Naive thymus-derived CD4-positive, alpha-beta T cell (primary cell): Measurements from ENCODE around the gene TMPO. TPM values are rescaled to one million over a fixed set of nuclear protein-coding genes. Genes with fewer than 3 reads are reported as not detected.
A peak's percentile ranks its signal among the peaks of the same experiment; 100 is the strongest.
"Not testable (repeated sequence)": the region's sequence is repeated elsewhere in the genome, so short reads cannot be mapped to it uniquely, and the experiment has no call there.

ENCODE experiments used
- ATAC-seq: fragments of 150-1000 bp; cut with Tn5 transposase; 2 replicates; pipeline ENCODE4 v1.10.0; 2021; ENCODE audit warnings: mild to moderate bottlenecking, moderate library complexity
- CTCF ChIA-PET: fragments of 350-600 bp; sonication (Branson Sonifier 250); formaldehyde crosslinking; loops from one replicate; lab custom pipeline; 2021; ENCODE audit warnings: antibody characterized with exemption; lab: Charles Lee
- POLR2A ChIA-PET: fragments of 350-600 bp; sonication (Branson Sonifier 250); formaldehyde crosslinking; loops from one replicate; lab custom pipeline; 2021; ENCODE audit warnings: antibody characterized with exemption, inconsistent platforms; lab: Charles Lee
- DNase-seq, 9 donors: peaks; one replicate each; pipeline versions ENCODE4 v3.0.0 to v3.0.0-alpha.2; 2020 to 2022; ENCODE audit warnings: mixed read lengths in 1 of 9
- H3K27ac ChIP-seq: one replicate; pipeline ENCODE4 v1.7.0; 2013; ENCODE audit warnings: mild to moderate bottlenecking, low read depth, low read length, moderate library complexity
- H3K27me3 ChIP-seq, 2 donors: one replicate each; pipeline ENCODE4 v1.7.0; 2013; ENCODE audit warnings: low read length in 2 of 2, mild to moderate bottlenecking in 2 of 2, moderate library complexity in 2 of 2; ENCODE audit not compliant: control insufficient read depth in 2 of 2, insufficient read depth in 2 of 2
- H3K36me3 ChIP-seq, 3 experiments: 1 replicate in 2 of 3; 2 replicates in 1 of 3; pipeline ENCODE4 v1.7.0; 2013; ENCODE audit warnings: low read length in 3 of 3, mild to moderate bottlenecking in 3 of 3, moderate library complexity in 1 of 3; ENCODE audit not compliant: insufficient read depth in 3 of 3, control insufficient read depth in 2 of 3
- H3K4me1 ChIP-seq, 2 donors: one replicate each; pipeline ENCODE4 v1.7.0; 2013; ENCODE audit warnings: low read length in 2 of 2, mild to moderate bottlenecking in 2 of 2, moderate library complexity in 1 of 2; ENCODE audit not compliant: control insufficient read depth in 2 of 2, insufficient read depth in 2 of 2
- H3K4me3 ChIP-seq: 2 replicates; pipeline ENCODE4 v1.7.0; 2013; ENCODE audit warnings: mild to moderate bottlenecking, low read length
- H3K9me3 ChIP-seq, 3 experiments: 1 replicate in 2 of 3; 2 replicates in 1 of 3; pipeline ENCODE4 v1.7.0; 2013; ENCODE audit warnings: low read length in 3 of 3; ENCODE audit not compliant: control insufficient read depth in 2 of 3
- H3K27ac Mint-ChIP-seq, 9 donors: one replicate each; pipeline ENCODE4 v1.8.0; 2020 to 2022; ENCODE audit warnings: mixed read lengths in 9 of 9, mild to moderate bottlenecking in 8 of 9, moderate library complexity in 5 of 9, inconsistent platforms in 2 of 9
- H3K27me3 Mint-ChIP-seq, 5 donors: one replicate each; pipeline ENCODE4 v1.8.0; 2021 to 2022; ENCODE audit warnings: mixed read lengths in 5 of 5, mild to moderate bottlenecking in 1 of 5
- H3K36me3 Mint-ChIP-seq, 5 donors: one replicate each; pipeline ENCODE4 v1.8.0; 2020 to 2022; ENCODE audit warnings: mixed read lengths in 5 of 5, mild to moderate bottlenecking in 3 of 5, inconsistent platforms in 1 of 5
- H3K4me1 Mint-ChIP-seq, 7 donors: one replicate each; pipeline ENCODE4 v1.8.0; 2020 to 2022; ENCODE audit warnings: mixed read lengths in 7 of 7, mild to moderate bottlenecking in 3 of 7, inconsistent platforms in 1 of 7
- H3K4me3 Mint-ChIP-seq, 10 donors: one replicate each; pipeline ENCODE4 v1.8.0; 2020 to 2022; ENCODE audit warnings: mild to moderate bottlenecking in 10 of 10, mixed read lengths in 10 of 10, moderate library complexity in 6 of 10, inconsistent platforms in 2 of 10
- H3K9me3 Mint-ChIP-seq, 11 donors: one replicate each; pipeline ENCODE4 v1.8.0; 2020 to 2022; ENCODE audit warnings: mixed read lengths in 11 of 11, mild to moderate bottlenecking in 4 of 11, inconsistent platforms in 1 of 11, moderate library complexity in 1 of 11
- intact Hi-C, 2 donors: fragments of 100-400 bp; cut with micrococcal nuclease; formaldehyde crosslinking; loops; one replicate each; pipeline ENCODE4 v1.15.1; 2023
- polyA plus RNA-seq, 2 donors: library from polyadenylated mRNA; unstranded; fragments of 300-500 nt; fragmentation: Illumina TruSeq; gene quantifications; one replicate each; pipeline ENCODE4 v1.2.3, GENCODE V29; 2021
- total RNA-seq, 6 experiments: library from RNA in 5 of 6; stranded (reverse) in 5 of 6; gene quantifications; 1 replicate in 5 of 6; 2 replicates in 1 of 6; pipeline ENCODE4 v1.2.3 and lab custom pipeline; 2021 to 2026

TMPO gene
- total and polyA plus RNA-seq, 7 experiments from 2014 or later, result 62.8 to 267 (median 92.7) TPM

- Histone ChIP-seq H3K27ac (peak overlapping the region; percentile 90), H3K4me1 (peaks cover 0 to 11% of the 10 kb centered on the region in 2 donors), H3K36me3 (peaks cover 0 to 4% (median 0%) of the 10 kb centered on the region in 3 experiments), H3K9me3 (no peaks in the 10 kb centered on the region), H3K4me3 (peak overlapping the region; percentile 97), H3K27me3 (no peaks in the 10 kb centered on the region)
- Mint-ChIP-seq H3K9me3 (peaks cover 0 to 21% (median 0%) of the 10 kb centered on the region in 11 donors), H3K36me3 (peaks cover 0 to 15% (median 0%) of the 10 kb centered on the region in 5 donors), H3K27ac (peak overlapping the region; percentile 95 to 100 (median 100)), H3K4me3 (peak overlapping the region; percentile 89 to 99 (median 94)), H3K4me1 (peaks cover 6 to 30% (median 23%) of the 10 kb centered on the region in 7 donors), H3K27me3 (peaks cover 0 to 18% (median 3%) of the 10 kb centered on the region in 5 donors)
- CTCF ChIA-PET, result interaction anchor here (0.6 to 1.6 kb wide), 3 partner anchors 9 to 13 kb away, joined by 3 to 6 read pairs (median 4); partner anchors contain the start of gene TMPO
- peak; percentile 89 to 95 (median 92) for DNase-seq
- POLR2A ChIA-PET, result interaction anchor here (0.8 to 6.5 kb wide), 4 partner anchors 10 to 13 kb away, joined by 3 to 103 read pairs (median 10); partner anchors contain the start of gene TMPO
- ATAC-seq, result peak; percentile 94
- intact Hi-C loops, result loop anchor here (1.0 to 5.0 kb wide), 7 partner anchors 12 to 1639 kb away; partner anchors contain the start of genes APAF1 (in 2 of the 2), NEDD1 (in 2 of the 2), SLC25A3 (in 2 of the 2) and TMPO (in 2 of the 2)
These were observed 11.6 kb upstream of the TMPO start for GRCh38 chr12:98503592-98504367.

- no peak for DNase-seq
- H3K27me3 Mint-ChIP-seq, result peaks cover 0 to 18% (median 3%) of the 10 kb centered on the region in 5 donors
- Histone ChIP-seq H3K4me3 (peak overlapping the region; percentile 97), H3K4me1 (peaks cover 0 to 11% of the 10 kb centered on the region in 2 donors), H3K36me3 (peaks cover 0 to 4% (median 0%) of the 10 kb centered on the region in 3 experiments), H3K9me3 (no peaks in the 10 kb centered on the region), H3K27ac (peak overlapping the region; percentile 90), H3K27me3 (no peaks in the 10 kb centered on the region)
- CTCF ChIA-PET, result interaction anchor here (1.2 to 1.6 kb wide), 2 partner anchors 9 to 11 kb away, joined by 3 to 6 read pairs; partner anchors contain the start of gene TMPO
- ATAC-seq, result no peak
- H3K9me3 Mint-ChIP-seq, result peaks cover 0 to 21% (median 0%) of the 10 kb centered on the region in 11 donors
- H3K4me1 Mint-ChIP-seq, result peaks cover 6 to 30% (median 26%) of the 10 kb centered on the region in 7 donors
- peak overlapping the region; percentile 95 to 100 (median 100) for H3K27ac Mint-ChIP-seq
- peaks cover 0 to 15% (median 0%) of the 10 kb centered on the region in 5 donors for H3K36me3 Mint-ChIP-seq
- intact Hi-C loops, result loop anchor here (5.0 kb wide), 1 partner anchor 1597 kb away; the partner anchor contains the start of gene NEDD1 (in 2 of the 2)
- peak overlapping the region; percentile 89 to 99 (median 94) for H3K4me3 Mint-ChIP-seq
- POLR2A ChIA-PET, result interaction anchor here (0.8 to 6.5 kb wide), 2 partner anchors 10 to 13 kb away, joined by 3 to 103 read pairs; partner anchors contain the start of gene TMPO
These were observed 11.1 kb upstream of the TMPO start for GRCh38 chr12:98504368-98504617.

- intact Hi-C loops, result no loop called here
- Mint-ChIP-seq H3K27ac (peak overlapping the region in 5 of 9 donors; percentile 4 to 67 (median 31)), H3K4me3 (no peak overlapping the region), H3K27me3 (peaks cover 0 to 2% (median 1%) of the 10 kb centered on the region in 5 donors), H3K9me3 (peaks cover 0 to 4% (median 0%) of the 10 kb centered on the region in 11 donors), H3K4me1 (peaks cover 13 to 34% (median 30%) of the 10 kb centered on the region in 7 donors), H3K36me3 (peaks cover 0 to 8% (median 0%) of the 10 kb centered on the region in 5 donors)
- Histone ChIP-seq H3K27me3 (no peaks in the 10 kb centered on the region), H3K4me3 (no peak overlapping the region), H3K4me1 (peaks cover 3 to 21% of the 10 kb centered on the region in 2 donors), H3K36me3 (no peaks in the 10 kb centered on the region), H3K9me3 (no peaks in the 10 kb centered on the region), H3K27ac (no peak overlapping the region)
- ChIA-PET POLR2A (no interaction called here), CTCF (interaction anchor here (1.1 kb wide), 1 partner anchor 18 kb away, joined by 3 read pairs; no protein-coding TSS in a partner anchor)
- ATAC-seq (no peak), DNase-seq (no peak)
These were observed 6.3 kb upstream of the TMPO start for GRCh38 chr12:98509063-98509462.

- intact Hi-C loops, result loop anchor here in 1 of 2 donors (10.0 kb wide), 1 partner anchor 1693 kb away; the partner anchor contains the start of gene ACTR6
- H3K27ac ChIP-seq, H3K9me3 ChIP-seq, H3K27me3 Mint-ChIP-seq, H3K4me3 ChIP-seq, H3K4me3 Mint-ChIP-seq, DNase-seq, H3K9me3 Mint-ChIP-seq, ATAC-seq, H3K27me3 ChIP-seq, H3K36me3 ChIP-seq: not testable (repeated sequence)
- Mint-ChIP-seq H3K4me1 (peaks cover 15 to 29% (median 21%) of the 10 kb centered on the region in 7 donors), H3K36me3 (peaks cover 3 to 13% (median 4%) of the 10 kb centered on the region in 5 donors), H3K27ac (peak overlapping the region in 2 of 9 donors; percentile 51 to 99)
- ChIA-PET CTCF (interaction anchor here (0.6 kb wide), 1 partner anchor 40 kb away, joined by 3 read pairs; no protein-coding TSS in a partner anchor), POLR2A (interaction anchor here (6.7 kb wide), 1 partner anchor 20 kb away, joined by 143 read pairs; no protein-coding TSS in a partner anchor)
- peaks cover 5 to 10% of the 10 kb centered on the region in 2 donors for H3K4me1 ChIP-seq
These were observed 3.6 kb upstream of the TMPO start for GRCh38 chr12:98511806-98512205.

GRCh38 chr12:98513379-98514322, 1.7 kb upstream of the TMPO start:
- H3K4me3 Mint-ChIP-seq, result peak overlapping the region; percentile 96 to 100 (median 98)
- no peaks in the 10 kb centered on the region for H3K27me3 ChIP-seq
- H3K36me3 ChIP-seq, result peaks cover 0 to 5% (median 0%) of the 10 kb centered on the region in 3 experiments
- ChIA-PET POLR2A (interaction anchor here (0.7 to 6.7 kb wide), 7 partner anchors 11 to 132 kb away, joined by 3 to 143 read pairs (median 9); partner anchors contain the start of genes APAF1, IKBIP and SLC25A3), CTCF (interaction anchor here (0.8 to 5.5 kb wide), 2 partner anchors 10 to 22 kb away, joined by 3 to 81 read pairs; no protein-coding TSS in a partner anchor)
- DNase-seq, result no peak
- ATAC-seq, result no peak
- H3K4me1 ChIP-seq, result peaks cover 10 to 19% of the 10 kb centered on the region in 2 donors
- H3K27ac Mint-ChIP-seq, result peak overlapping the region; percentile 91 to 99 (median 98)
- intact Hi-C loops, result loop anchor here (2.0 to 10.0 kb wide), 2 partner anchors 1607 to 1691 kb away; partner anchors contain the start of genes ACTR6 (in 1 of the 2) and NEDD1 (in 1 of the 2)
- H3K27me3 Mint-ChIP-seq, result peaks cover 0 to 1% (median 0%) of the 10 kb centered on the region in 5 donors
- no peaks in the 10 kb centered on the region for H3K9me3 ChIP-seq
- H3K27ac ChIP-seq, result peak overlapping the region; percentile 95
- peaks cover 3 to 22% (median 4%) of the 10 kb centered on the region in 5 donors for H3K36me3 Mint-ChIP-seq
- peaks cover 17 to 45% (median 31%) of the 10 kb centered on the region in 7 donors for H3K4me1 Mint-ChIP-seq
- no peaks in the 10 kb centered on the region for H3K9me3 Mint-ChIP-seq
- no peak overlapping the region for H3K4me3 ChIP-seq
